ENCODE measurements around the gene CDC14A. TPM values are rescaled to one million over a fixed set of nuclear protein-coding genes. Genes with fewer than 3 reads are reported as not detected.

CDC14A gene
- total RNA-seq, 2 experiments from 2014 or later, result 4.9 to 7.2 TPM

DNA sequence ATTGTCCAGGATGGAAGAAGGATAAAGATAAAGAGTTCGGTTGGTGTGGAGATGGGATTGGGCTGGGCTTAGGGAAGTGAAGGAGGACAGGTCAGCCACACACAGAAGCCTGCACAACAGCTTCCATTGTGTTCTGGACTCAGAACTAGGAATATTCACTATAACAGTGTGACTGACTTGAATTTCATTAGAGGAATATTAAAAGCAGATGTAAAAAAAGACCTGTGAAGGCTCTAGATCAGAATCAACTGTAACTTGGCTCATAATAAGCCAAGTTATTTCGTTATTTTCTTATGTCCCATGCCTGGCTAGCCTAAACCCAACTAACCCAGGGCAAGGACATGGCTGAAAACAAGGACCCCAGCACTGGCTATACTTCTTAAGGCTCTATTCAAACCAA, 129.0 kb downstream of the CDC14A start:
- Histone ChIP-seq H3K9me2 (ENCODE audit: insufficient read depth, low read length) (no peaks in the 10 kb centered on the region), H3K36me3 (ENCODE audit: insufficient read depth, low read length) (no peaks in the 10 kb centered on the region), H3K4me1 (ENCODE audit: insufficient read depth, low read length, poor library complexity, severe bottlenecking) (no peaks in the 10 kb centered on the region), H3K4me2 (ENCODE audit: low read length) (no peak overlapping the region), H2AFZ (ENCODE audit: low read length) (no peak overlapping the region), H3K79me2 (ENCODE audit: insufficient read depth, low read depth, low read length) (no peaks in the 10 kb centered on the region), H3K27ac (ENCODE audit: low read depth, low read length, poor library complexity, severe bottlenecking) (no peak overlapping the region), H3K9me3 (ENCODE audit: low read length) (no peaks in the 10 kb centered on the region), H4K20me1 (ENCODE audit: insufficient read depth, low read length) (no peaks in the 10 kb centered on the region), H3K4me3 (ENCODE audit: low read depth, low read length, poor library complexity, severe bottlenecking) (no peak overlapping the region)
- ChIA-PET CTCF (ENCODE audit: unreplicated experiment) (no interaction called here), POLR2A (interaction anchor here (0.5 kb wide), 1 partner anchor 212 kb away, joined by 3 read pairs; no protein-coding TSS in a partner anchor)
- no TSS peak for BruUV-seq (replicated peaks)
- intact Hi-C loops (cut with micrococcal nuclease; ENCODE audit: unreplicated experiment), result no loop called here
- TF ChIP-seq, protein P1, sequence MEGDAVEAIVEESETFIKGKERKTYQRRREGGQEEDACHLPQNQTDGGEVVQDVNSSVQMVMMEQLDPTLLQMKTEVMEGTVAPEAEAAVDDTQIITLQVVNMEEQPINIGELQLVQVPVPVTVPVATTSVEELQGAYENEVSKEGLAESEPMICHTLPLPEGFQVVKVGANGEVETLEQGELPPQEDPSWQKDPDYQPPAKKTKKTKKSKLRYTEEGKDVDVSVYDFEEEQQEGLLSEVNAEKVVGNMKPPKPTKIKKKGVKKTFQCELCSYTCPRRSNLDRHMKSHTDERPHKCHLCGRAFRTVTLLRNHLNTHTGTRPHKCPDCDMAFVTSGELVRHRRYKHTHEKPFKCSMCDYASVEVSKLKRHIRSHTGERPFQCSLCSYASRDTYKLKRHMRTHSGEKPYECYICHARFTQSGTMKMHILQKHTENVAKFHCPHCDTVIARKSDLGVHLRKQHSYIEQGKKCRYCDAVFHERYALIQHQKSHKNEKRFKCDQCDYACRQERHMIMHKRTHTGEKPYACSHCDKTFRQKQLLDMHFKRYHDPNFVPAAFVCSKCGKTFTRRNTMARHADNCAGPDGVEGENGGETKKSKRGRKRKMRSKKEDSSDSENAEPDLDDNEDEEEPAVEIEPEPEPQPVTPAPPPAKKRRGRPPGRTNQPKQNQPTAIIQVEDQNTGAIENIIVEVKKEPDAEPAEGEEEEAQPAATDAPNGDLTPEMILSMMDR (conservative IDR thresholded peaks at IDR 0.05; ENCODE audit: low read length), result no peak
- no peak for TF ChIP-seq EZH2phosphoT487 (IDR thresholded peaks at IDR 0.05; ENCODE audit: borderline replicate concordance, low read depth, low read length)
- no peak for DNase-seq (ENCODE audit: low spot score)

DNA sequence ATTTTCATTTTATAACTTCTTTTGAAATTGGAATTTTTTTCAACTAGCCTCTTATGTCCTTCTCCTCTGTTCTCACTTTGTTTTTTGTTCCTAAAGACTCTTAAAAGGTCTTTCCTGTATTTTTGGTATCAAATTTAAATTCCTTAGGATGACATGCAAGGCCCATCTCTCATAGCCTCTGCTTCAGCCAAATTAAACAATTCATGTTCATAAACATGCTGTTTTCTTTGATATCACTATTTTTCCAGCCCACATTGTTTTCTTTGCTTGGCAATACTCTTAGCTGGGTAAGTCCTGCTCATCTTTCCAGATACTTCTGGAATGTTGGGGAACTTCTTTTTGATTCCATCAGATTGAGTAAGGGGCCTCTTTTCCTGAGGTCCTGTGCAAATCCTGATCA, 129.9 kb downstream of the CDC14A start:
- Histone ChIP-seq H3K4me1 (ENCODE audit: insufficient read depth, low read length, poor library complexity, severe bottlenecking) (no peaks in the 10 kb centered on the region), H3K9me2 (ENCODE audit: insufficient read depth, low read length) (no peaks in the 10 kb centered on the region), H3K4me3 (ENCODE audit: low read depth, low read length, poor library complexity, severe bottlenecking) (no peak overlapping the region), H3K79me2 (ENCODE audit: insufficient read depth, low read depth, low read length) (no peaks in the 10 kb centered on the region), H2AFZ (ENCODE audit: low read length) (no peak overlapping the region), H4K20me1 (ENCODE audit: insufficient read depth, low read length) (no peaks in the 10 kb centered on the region), H3K4me2 (ENCODE audit: low read length) (no peak overlapping the region), H3K9me3 (ENCODE audit: low read length) (no peaks in the 10 kb centered on the region), H3K27ac (ENCODE audit: low read depth, low read length, poor library complexity, severe bottlenecking) (no peak overlapping the region), H3K36me3 (ENCODE audit: insufficient read depth, low read length) (no peaks in the 10 kb centered on the region)
- BruUV-seq (replicated peaks), result no TSS peak
- ChIA-PET POLR2A (no interaction called here), CTCF (ENCODE audit: unreplicated experiment) (no interaction called here)
- DNase-seq (ENCODE audit: low spot score), result no peak
- intact Hi-C loops (cut with micrococcal nuclease; ENCODE audit: unreplicated experiment), result no loop called here
- TF ChIP-seq, protein P1 (conservative IDR thresholded peaks at IDR 0.05; ENCODE audit: low read length), result no peak
- TF ChIP-seq EZH2phosphoT487 (IDR thresholded peaks at IDR 0.05; ENCODE audit: borderline replicate concordance, low read depth, low read length), result no peak

DNA sequence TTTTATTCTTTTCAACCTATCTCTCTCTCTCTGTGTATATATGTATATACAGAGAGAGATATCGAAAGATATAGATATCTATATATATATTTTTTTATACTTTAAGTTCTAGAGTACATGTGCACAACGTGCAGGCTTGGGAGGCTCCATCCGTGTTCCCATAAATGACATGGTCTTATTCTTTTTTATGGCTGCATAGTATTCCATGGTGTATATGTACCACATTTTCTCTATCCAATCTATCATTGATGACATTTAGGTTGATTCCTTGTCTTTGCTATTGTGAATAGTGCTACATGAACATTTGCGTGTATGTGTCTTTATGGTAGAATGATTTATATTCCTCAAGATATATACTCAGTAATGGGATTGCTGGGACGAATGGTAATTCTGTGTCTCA, 130.4 kb downstream of the CDC14A start:
- no peak overlapping the region for H3K4me3 ChIP-seq (ENCODE audit: low read depth, low read length, poor library complexity, severe bottlenecking)
- H3K9me3 ChIP-seq (ENCODE audit: low read length), result no peaks in the 10 kb centered on the region
- H3K4me2 ChIP-seq (ENCODE audit: low read length), result no peak overlapping the region
- no peaks in the 10 kb centered on the region for H3K36me3 ChIP-seq (ENCODE audit: insufficient read depth, low read length)
- no TSS peak for BruUV-seq (replicated peaks)
- H3K27ac ChIP-seq (ENCODE audit: low read depth, low read length, poor library complexity, severe bottlenecking), result no peak overlapping the region
- H2AFZ ChIP-seq (ENCODE audit: low read length), result no peak overlapping the region
- H3K79me2 ChIP-seq (ENCODE audit: insufficient read depth, low read depth, low read length), result no peaks in the 10 kb centered on the region
- CTCF ChIA-PET (ENCODE audit: unreplicated experiment), result no interaction called here
- intact Hi-C loops (cut with micrococcal nuclease; ENCODE audit: unreplicated experiment), result no loop called here
- TF ChIP-seq, protein P1 (conservative IDR thresholded peaks at IDR 0.05; ENCODE audit: low read length), result no peak
- no peak for TF ChIP-seq EZH2phosphoT487 (IDR thresholded peaks at IDR 0.05; ENCODE audit: borderline replicate concordance, low read depth, low read length)
- POLR2A ChIA-PET, result no interaction called here
- no peaks in the 10 kb centered on the region for H3K4me1 ChIP-seq (ENCODE audit: insufficient read depth, low read length, poor library complexity, severe bottlenecking)
- H3K9me2 ChIP-seq (ENCODE audit: insufficient read depth, low read length), result no peaks in the 10 kb centered on the region
- no peaks in the 10 kb centered on the region for H4K20me1 ChIP-seq (ENCODE audit: insufficient read depth, low read length)
- no peak for DNase-seq (ENCODE audit: low spot score)
